Lung microvascular endothelial cell (primary cell): ENCODE measurements around the gene ACTR3. TPM values are rescaled to one million over a fixed set of nuclear protein-coding genes. Genes with fewer than 3 reads are reported as not detected.

ENCODE experiments used
- DNase-seq, 2 donors: peaks; one replicate each; pipeline versions ENCODE4 v3.0.0 to v3.0.0-alpha.2; 2010; ENCODE audit warnings: low read depth in 2 of 2
- total RNA-seq: library from RNA; depleted of rRNA; stranded (reverse); fragments of >200 nt; gene quantifications from 2 replicates; pipeline ENCODE4 v1.2.1, GENCODE V29; 2014

The ACTR3 gene
- total RNA-seq, 1 donor from 2014 or later, result 60.5 TPM

GRCh38 chr2:113965644-113966043 is 75.8 kb downstream of the ACTR3 start:
- peak; percentile 45 to 71 for DNase-seq

- no peak for DNase-seq
Observed at GRCh38 chr2:113966171-113966570, 76.3 kb downstream of the ACTR3 start.

GRCh38 chr2:113966832-113967231 is 76.9 kb downstream of the ACTR3 start:
- DNase-seq, result peak; percentile 53 to 87

- no peak for DNase-seq
Observed at GRCh38 chr2:113967272-113967671, 77.4 kb downstream of the ACTR3 start.

- no peak for DNase-seq
Observed at GRCh38 chr2:113972766-113973165, 82.9 kb downstream of the ACTR3 start.

GRCh38 chr2:113973810-113974209 is 83.9 kb downstream of the ACTR3 start:
- no peak for DNase-seq

- DNase-seq, result no peak
Observed at GRCh38 chr2:113974727-113975126, 84.8 kb downstream of the ACTR3 start.

GRCh38 chr2:113976277-113976928 is 86.5 kb downstream of the ACTR3 start:
- no peak for DNase-seq

GRCh38 chr2:113977060-113977659 is 87.3 kb downstream of the ACTR3 start:
- no peak for DNase-seq

- peak; percentile 40 to 76 for DNase-seq
Observed at GRCh38 chr2:113977660-113978523, 88.0 kb downstream of the ACTR3 start.

- DNase-seq, result no peak
Observed at GRCh38 chr2:113978524-113979190, 88.8 kb downstream of the ACTR3 start.

GRCh38 chr2:113979191-113980128 is 89.6 kb downstream of the ACTR3 start:
- DNase-seq, result peak in 1 of 2 donors; percentile 6

- peak in 1 of 2 donors; percentile 70 for DNase-seq
Observed at GRCh38 chr2:113980946-113981345, 91.1 kb downstream of the ACTR3 start.

- DNase-seq, result no peak
Observed at GRCh38 chr2:113981404-113982134, 91.7 kb downstream of the ACTR3 start.

- DNase-seq, result no peak
Observed at GRCh38 chr2:113985554-113986397, 95.9 kb downstream of the ACTR3 start.

GRCh38 chr2:113986762-113987290 is 96.9 kb downstream of the ACTR3 start:
- no peak for DNase-seq

- DNase-seq, result no peak
Observed at GRCh38 chr2:113992090-113992489, 102.2 kb downstream of the ACTR3 start.

- no peak for DNase-seq
Observed at GRCh38 chr2:113996671-113997594, 107.0 kb downstream of the ACTR3 start.
